Posterior vena cava (tissue), 2 donors: ENCODE results near the gene RGS12. TPM values are rescaled to one million over a fixed set of nuclear protein-coding genes. Genes with fewer than 3 reads are reported as not detected.

Experiments used
- DNase-seq: peaks from one replicate; pipeline ENCODE4 v3.0.0-alpha.2; 2020; ENCODE audit warnings: low spot score
- intact Hi-C, 2 donors: fragments of 100-400 bp; cut with DNase I; formaldehyde crosslinking; loops; one replicate each; pipeline versions ENCODE4 v1.14.1 to v1.14.2; 2022 to 2023
- total RNA-seq, 2 donors: library from RNA; stranded (reverse); fragmentation: NEBNext Ultra II Directional; extraction: Animal tissue kit (Norgen Biotek cat#: 25700); gene quantifications; one replicate each; pipeline ENCODE4 v1.2.1, GENCODE V29; 2021
- donor health status: DM: yes; HTN: yes; CAD: no.
- donor health status: DM: yes; HTN: yes; CAD: no.

The RGS12 gene
- total RNA-seq, 2 donors from 2014 or later = 18.7 to 19.5 TPM

GRCh38 chr4:3320361-3321023 is 27.7 kb downstream of the RGS12 start:
- DNase-seq = peak; percentile 70
- intact Hi-C loops = no loop called here

- intact Hi-C loops = no loop called here
- DNase-seq = peak; percentile 90
Observed at GRCh38 chr4:3321295-3321889, 28.6 kb downstream of the RGS12 start.

- no peak for DNase-seq
- intact Hi-C loops = no loop called here
Observed at GRCh38 chr4:3322059-3322550, 29.3 kb downstream of the RGS12 start.

- intact Hi-C loops = no loop called here
- DNase-seq = no peak
Observed at GRCh38 chr4:3323071-3323481, 30.3 kb downstream of the RGS12 start.

GRCh38 chr4:3324093-3324815 is 31.4 kb downstream of the RGS12 start:
- DNase-seq = no peak
- intact Hi-C loops = no loop called here

- DNase-seq = no peak
- intact Hi-C loops = no loop called here
Observed at GRCh38 chr4:3328814-3329663, 36.2 kb downstream of the RGS12 start.

- no peak for DNase-seq
- intact Hi-C loops = no loop called here
Observed at GRCh38 chr4:3329887-3330286, 37.1 kb downstream of the RGS12 start.

- no peak for DNase-seq
- intact Hi-C loops = no loop called here
Observed at GRCh38 chr4:3330707-3331106, 37.9 kb downstream of the RGS12 start.

- intact Hi-C loops = no loop called here
- DNase-seq = peak; percentile 81
Observed at GRCh38 chr4:3331511-3332394, 38.9 kb downstream of the RGS12 start.

- intact Hi-C loops = no loop called here
- DNase-seq = no peak
Observed at GRCh38 chr4:3332498-3332897, 39.7 kb downstream of the RGS12 start.

GRCh38 chr4:3334316-3334715 is 41.5 kb downstream of the RGS12 start:
- DNase-seq = no peak
- intact Hi-C loops = no loop called here

- DNase-seq = no peak
- intact Hi-C loops = no loop called here
Observed at GRCh38 chr4:3335385-3335784, 42.6 kb downstream of the RGS12 start.

GRCh38 chr4:3335982-3336381 is 43.2 kb downstream of the RGS12 start:
- no peak for DNase-seq
- intact Hi-C loops = no loop called here

GRCh38 chr4:3336382-3337356 is 43.8 kb downstream of the RGS12 start:
- no peak for DNase-seq
- intact Hi-C loops = no loop called here

GRCh38 chr4:3337357-3337732 is 44.5 kb downstream of the RGS12 start:
- intact Hi-C loops = no loop called here
- no peak for DNase-seq

GRCh38 chr4:3337811-3338210 is 45.0 kb downstream of the RGS12 start:
- intact Hi-C loops = no loop called here
- no peak for DNase-seq

GRCh38 chr4:3338321-3338838 is 45.6 kb downstream of the RGS12 start:
- DNase-seq = no peak
- intact Hi-C loops = no loop called here
